Subcutaneous abdominal adipose tissue (tissue), 5 donors: Measurements from ENCODE around the gene LILRB1.
"Not testable (repeated sequence)": the region's sequence is repeated elsewhere in the genome, so short reads cannot be mapped to it uniquely, and the experiment has no call there.

Source experiments
- H3K27ac ChIP-seq: one replicate; pipeline ENCODE4 v1.7.0; 2013; ENCODE audit warnings: low read depth, mild to moderate bottlenecking, inconsistent platforms, low read length, moderate library complexity
- H3K27me3 ChIP-seq, 5 donors: one replicate each; pipeline ENCODE4 v1.7.0; 2013; ENCODE audit warnings: low read length in 5 of 5, inconsistent platforms in 1 of 5; ENCODE audit not compliant: control insufficient read depth in 5 of 5, insufficient read depth in 4 of 5
- H3K36me3 ChIP-seq, 5 donors: one replicate each; pipeline ENCODE4 v1.7.0; 2013; ENCODE audit warnings: low read length in 5 of 5; ENCODE audit not compliant: control insufficient read depth in 5 of 5, insufficient read depth in 5 of 5
- H3K4me1 ChIP-seq, 5 donors: one replicate each; pipeline ENCODE4 v1.7.0; 2013; ENCODE audit warnings: low read length in 5 of 5, mild to moderate bottlenecking in 3 of 5, moderate library complexity in 1 of 5; ENCODE audit not compliant: control insufficient read depth in 5 of 5, insufficient read depth in 5 of 5
- H3K4me3 ChIP-seq, 5 donors: one replicate each; pipeline ENCODE4 v1.7.0; 2013; ENCODE audit warnings: low read length in 5 of 5, low read depth in 1 of 5
- H3K9ac ChIP-seq, 5 donors: one replicate each; pipeline ENCODE4 v1.7.0; 2013; ENCODE audit warnings: low read length in 5 of 5, mild to moderate bottlenecking in 4 of 5, moderate library complexity in 3 of 5
- H3K9me3 ChIP-seq, 5 donors: one replicate each; pipeline ENCODE4 v1.7.0; 2013; ENCODE audit warnings: low read length in 5 of 5; ENCODE audit not compliant: control insufficient read depth in 5 of 5
- donor health status: healthy.
- donor health status: healthy.
- donor health status: healthy.
- donor health status: healthy.
- donor health status: healthy.

The LILRB1 gene

DNA sequence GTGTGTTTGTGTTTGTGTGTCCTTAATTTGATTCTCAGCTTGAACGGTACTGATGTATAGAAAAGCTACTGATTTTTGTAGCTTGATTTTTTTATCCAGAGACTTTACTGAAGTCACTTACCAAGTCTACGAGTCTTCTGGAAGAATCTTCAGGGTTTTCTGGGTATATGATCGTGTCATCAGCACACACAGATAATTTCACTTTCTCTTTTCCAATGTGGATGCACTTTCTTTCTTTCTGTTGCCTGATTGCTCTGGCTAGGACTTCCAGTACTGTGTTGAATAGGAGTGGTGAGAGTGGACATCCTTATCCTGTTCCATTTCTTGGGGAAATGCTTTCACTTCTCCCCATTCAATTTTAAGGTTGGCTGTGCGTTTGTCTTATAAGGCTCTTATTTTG lies 7.9 kb upstream of the LILRB1 start:
- Histone ChIP-seq H3K27ac (no peak overlapping the region), H3K4me1 (no peaks in the 10 kb centered on the region), H3K9me3 (peaks cover 0 to 6% (median 4%) of the 10 kb centered on the region in 5 donors), H3K27me3 (no peaks in the 10 kb centered on the region), H3K36me3 (no peaks in the 10 kb centered on the region), H3K9ac (no peak overlapping the region), H3K4me3 (no peak overlapping the region)

DNA sequence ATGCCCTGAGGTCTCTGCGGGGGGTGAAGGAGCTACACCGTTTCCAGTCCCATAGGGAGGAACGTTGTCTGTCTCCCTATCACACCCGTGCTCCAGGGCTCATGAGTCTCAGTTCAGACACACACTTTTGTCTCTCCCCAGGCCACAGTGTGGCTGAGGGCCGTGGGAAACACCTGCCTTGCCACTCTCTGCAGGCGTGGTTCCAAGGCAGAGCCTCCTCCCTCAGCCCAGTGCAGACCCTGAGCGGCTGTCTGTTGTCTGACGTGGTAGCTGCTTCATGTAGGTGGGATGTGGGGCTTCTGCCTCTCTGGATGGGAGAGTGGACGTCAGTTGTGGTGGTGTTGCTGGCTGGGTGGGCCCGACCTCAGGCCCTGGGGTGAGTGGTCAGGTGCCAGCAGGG lies 6.0 kb upstream of the LILRB1 start:
- not testable (repeated sequence) for H3K4me1 ChIP-seq, H3K9ac ChIP-seq, H3K27ac ChIP-seq

DNA sequence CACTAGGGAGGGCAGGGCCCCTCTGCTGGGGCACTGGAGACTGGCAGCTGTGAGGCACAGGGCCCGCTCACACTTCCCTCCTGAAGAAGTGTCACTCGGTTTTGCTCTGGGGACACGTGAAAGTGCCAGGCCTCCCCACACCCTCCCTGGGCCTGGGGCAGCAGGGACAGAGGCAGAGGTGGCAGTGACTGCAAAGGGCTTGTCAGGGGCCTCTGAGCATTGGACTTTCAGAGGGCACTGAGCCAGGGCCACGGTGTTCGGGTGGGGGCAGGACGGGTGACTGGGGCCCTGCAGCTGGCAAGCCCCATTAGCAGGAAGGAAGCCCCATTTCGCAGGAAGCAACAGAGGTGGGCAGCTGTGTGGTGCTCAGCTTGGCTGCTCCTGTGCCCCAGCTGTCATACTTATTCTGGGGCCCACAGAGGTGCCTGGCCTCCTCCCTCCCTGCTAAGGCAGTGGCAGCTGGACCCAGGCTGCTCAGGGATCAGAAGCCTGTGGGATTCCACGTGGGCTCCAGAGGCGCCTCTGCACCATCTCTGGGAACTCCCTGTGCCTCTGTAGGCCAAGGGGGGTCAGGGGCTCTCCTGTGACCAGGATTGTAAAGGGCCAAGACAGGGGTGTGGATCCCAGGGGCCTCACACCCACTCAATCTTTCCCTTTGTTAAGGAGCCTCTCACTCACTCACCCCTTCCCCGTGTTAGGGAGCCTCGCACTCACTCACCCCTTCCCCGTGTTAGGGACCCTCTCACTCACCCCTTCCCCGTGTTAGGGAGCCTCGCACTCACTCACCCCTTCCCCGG lies 5.2 kb upstream of the LILRB1 start:
- not testable (repeated sequence) for H3K9ac ChIP-seq, H3K4me1 ChIP-seq, H3K27me3 ChIP-seq, H3K9me3 ChIP-seq, H3K27ac ChIP-seq, H3K4me3 ChIP-seq, H3K36me3 ChIP-seq

More for the DNA sequence above, 6.0 kb upstream of the LILRB1 start:
- not testable (repeated sequence) for H3K9me3 ChIP-seq, H3K27me3 ChIP-seq, H3K4me3 ChIP-seq, H3K36me3 ChIP-seq

DNA sequence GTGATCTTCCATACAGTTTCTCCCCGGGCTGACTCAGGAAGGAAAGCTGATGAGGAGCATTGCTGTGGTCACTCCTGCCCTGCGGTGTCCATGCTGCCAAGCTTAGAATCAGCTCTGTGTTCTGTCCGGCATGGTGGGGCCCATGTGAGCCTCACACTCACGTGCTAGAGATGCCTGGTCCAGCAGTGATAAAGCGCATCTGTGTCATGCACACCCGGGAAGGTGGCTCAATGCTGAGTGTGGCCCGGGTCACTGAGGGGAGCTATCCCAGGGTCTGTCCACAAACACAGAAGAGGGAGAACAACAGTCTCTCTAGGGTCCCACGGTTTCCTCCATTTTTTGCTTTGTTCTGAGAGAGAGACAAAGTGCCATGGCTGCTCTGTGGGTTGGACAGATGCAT lies 3.5 kb upstream of the LILRB1 start:
- H3K27me3 ChIP-seq, result peaks cover 0 to 11% (median 2%) of the 10 kb centered on the region in 5 donors
- no peaks in the 10 kb centered on the region for H3K36me3 ChIP-seq

DNA sequence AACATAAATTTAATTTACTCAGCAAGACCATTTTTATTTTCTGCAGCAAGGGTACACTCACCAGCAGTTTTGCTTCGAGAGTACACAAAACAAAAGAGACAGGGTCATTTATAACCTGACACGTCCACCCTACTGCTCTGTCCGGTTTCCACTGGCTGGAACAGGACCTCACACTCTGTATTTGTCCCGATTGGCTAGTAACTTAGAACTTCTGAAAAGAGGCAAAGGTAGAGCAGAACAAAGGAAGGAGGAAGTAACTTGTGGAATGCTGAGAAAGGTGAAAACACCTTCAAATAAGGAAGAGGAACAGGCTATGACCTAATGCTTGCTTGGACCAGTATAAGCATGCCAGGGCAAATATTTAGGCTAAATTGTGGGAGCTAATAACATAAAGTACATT lies 2.4 kb upstream of the LILRB1 start:
- peaks cover 0 to 16% (median 5%) of the 10 kb centered on the region in 5 donors for H3K27me3 ChIP-seq
- H3K9me3 ChIP-seq, H3K9ac ChIP-seq, H3K36me3 ChIP-seq, H3K4me3 ChIP-seq, H3K27ac ChIP-seq: not testable (repeated sequence)
- H3K4me1 ChIP-seq, result peaks cover 0 to 17% (median 4%) of the 10 kb centered on the region in 5 donors

More for the DNA sequence above, 3.5 kb upstream of the LILRB1 start:
- no peak overlapping the region for H3K4me3 ChIP-seq
- peaks cover 0 to 6% (median 4%) of the 10 kb centered on the region in 5 donors for H3K9me3 ChIP-seq
- H3K4me1 ChIP-seq, result peaks cover 0 to 14% (median 4%) of the 10 kb centered on the region in 5 donors
- H3K27ac ChIP-seq, result no peak overlapping the region
- no peak overlapping the region for H3K9ac ChIP-seq

DNA sequence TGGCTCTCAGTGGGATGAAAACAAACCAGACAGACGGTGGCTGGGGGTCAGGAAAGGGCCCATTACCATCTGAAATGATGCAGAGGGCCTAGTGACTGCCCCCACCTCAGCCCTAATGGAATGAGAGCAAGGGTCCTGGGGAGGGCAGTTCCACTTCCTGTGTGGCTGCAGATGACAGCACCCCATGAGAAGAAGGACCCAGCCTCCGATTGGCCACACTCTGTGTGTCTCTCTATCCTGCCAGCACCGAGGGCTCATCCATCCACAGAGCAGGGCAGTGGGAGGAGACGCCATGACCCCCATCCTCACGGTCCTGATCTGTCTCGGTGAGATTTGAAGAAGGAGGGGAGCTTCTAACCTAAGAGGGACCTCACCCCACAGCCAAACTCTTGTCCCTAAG lies 498 bp downstream of the LILRB1 start:
- Histone ChIP-seq H3K4me3 (peak overlapping the region; percentile 27 to 52 (median 47)), H3K27ac (no peak overlapping the region)

DNA sequence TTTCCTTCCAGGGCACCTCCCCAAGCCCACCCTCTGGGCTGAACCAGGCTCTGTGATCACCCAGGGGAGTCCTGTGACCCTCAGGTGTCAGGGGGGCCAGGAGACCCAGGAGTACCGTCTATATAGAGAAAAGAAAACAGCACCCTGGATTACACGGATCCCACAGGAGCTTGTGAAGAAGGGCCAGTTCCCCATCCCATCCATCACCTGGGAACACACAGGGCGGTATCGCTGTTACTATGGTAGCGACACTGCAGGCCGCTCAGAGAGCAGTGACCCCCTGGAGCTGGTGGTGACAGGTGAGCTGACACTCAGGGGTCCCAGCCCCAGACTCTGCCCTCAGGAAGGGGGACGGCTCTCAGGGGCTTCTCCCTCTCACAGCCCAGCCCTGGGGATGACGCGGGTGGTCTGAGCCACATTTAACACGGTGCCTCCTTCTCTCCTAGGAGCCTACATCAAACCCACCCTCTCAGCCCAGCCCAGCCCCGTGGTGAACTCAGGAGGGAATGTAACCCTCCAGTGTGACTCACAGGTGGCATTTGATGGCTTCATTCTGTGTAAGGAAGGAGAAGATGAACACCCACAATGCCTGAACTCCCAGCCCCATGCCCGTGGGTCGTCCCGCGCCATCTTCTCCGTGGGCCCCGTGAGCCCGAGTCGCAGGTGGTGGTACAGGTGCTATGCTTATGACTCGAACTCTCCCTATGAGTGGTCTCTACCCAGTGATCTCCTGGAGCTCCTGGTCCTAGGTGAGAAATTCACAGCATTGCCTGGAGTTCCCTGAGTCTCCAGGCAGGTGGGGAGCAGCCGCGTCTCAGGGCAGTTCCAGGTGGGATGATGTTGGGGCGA lies 1.4 kb downstream of the LILRB1 start:
- peaks cover 0 to 16% (median 5%) of the 10 kb centered on the region in 5 donors for H3K27me3 ChIP-seq

More for the DNA sequence above, 498 bp downstream of the LILRB1 start:
- peaks cover 0 to 16% (median 5%) of the 10 kb centered on the region in 5 donors for H3K27me3 ChIP-seq
- H3K9ac ChIP-seq, result peak overlapping the region in 1 of 5 donors; percentile 30
- peaks cover 0 to 6% (median 4%) of the 10 kb centered on the region in 5 donors for H3K9me3 ChIP-seq
- H3K36me3 ChIP-seq, result no peaks in the 10 kb centered on the region
- H3K4me1 ChIP-seq, result peaks cover 0 to 17% (median 4%) of the 10 kb centered on the region in 5 donors

DNA sequence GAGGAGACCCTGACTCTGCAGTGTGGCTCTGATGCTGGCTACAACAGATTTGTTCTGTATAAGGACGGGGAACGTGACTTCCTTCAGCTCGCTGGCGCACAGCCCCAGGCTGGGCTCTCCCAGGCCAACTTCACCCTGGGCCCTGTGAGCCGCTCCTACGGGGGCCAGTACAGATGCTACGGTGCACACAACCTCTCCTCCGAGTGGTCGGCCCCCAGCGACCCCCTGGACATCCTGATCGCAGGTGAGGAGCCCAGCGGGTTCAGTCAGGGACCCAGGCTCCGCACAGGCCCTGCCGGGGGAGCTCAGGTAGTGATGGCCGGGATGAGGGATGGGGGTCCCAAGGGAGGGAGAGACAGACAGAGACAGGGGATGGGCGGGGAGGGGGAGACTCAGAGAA lies 2.2 kb downstream of the LILRB1 start:
- H3K4me3 ChIP-seq, H3K9me3 ChIP-seq, H3K36me3 ChIP-seq, H3K9ac ChIP-seq, H3K27ac ChIP-seq: not testable (repeated sequence)
- peaks cover 0 to 16% (median 5%) of the 10 kb centered on the region in 5 donors for H3K27me3 ChIP-seq
- H3K4me1 ChIP-seq, result peaks cover 0 to 17% (median 4%) of the 10 kb centered on the region in 5 donors

More for the DNA sequence above, 1.4 kb downstream of the LILRB1 start:
- H3K4me3 ChIP-seq, H3K9ac ChIP-seq, H3K9me3 ChIP-seq, H3K36me3 ChIP-seq, H3K27ac ChIP-seq: not testable (repeated sequence)
- peaks cover 0 to 17% (median 4%) of the 10 kb centered on the region in 5 donors for H3K4me1 ChIP-seq

DNA sequence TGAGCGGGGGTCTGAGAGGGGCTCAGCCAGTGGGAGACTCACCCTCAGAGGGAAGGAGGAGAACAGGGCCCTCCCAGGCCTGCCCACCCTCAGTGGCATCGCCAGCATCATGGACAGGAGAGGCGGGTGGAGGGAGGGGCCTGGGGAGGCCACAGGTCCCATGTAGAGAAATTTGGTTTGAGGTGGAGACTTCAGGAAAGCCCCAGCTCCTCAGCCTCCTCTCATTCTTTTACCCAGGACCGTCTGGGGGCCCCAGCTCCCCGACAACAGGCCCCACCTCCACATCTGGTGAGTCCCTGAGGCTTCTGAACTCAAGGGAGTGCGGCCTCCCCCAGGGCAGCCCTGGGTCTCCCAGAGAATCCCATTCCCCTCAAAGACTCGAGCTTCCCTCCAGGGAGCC lies 3.1 kb downstream of the LILRB1 start:
- no peak overlapping the region for H3K4me3 ChIP-seq
- no peaks in the 10 kb centered on the region for H3K9me3 ChIP-seq
- no peak overlapping the region for H3K9ac ChIP-seq
- no peak overlapping the region for H3K27ac ChIP-seq
- peaks cover 0 to 16% (median 5%) of the 10 kb centered on the region in 5 donors for H3K27me3 ChIP-seq
- peaks cover 0 to 17% (median 4%) of the 10 kb centered on the region in 5 donors for H3K4me1 ChIP-seq
- H3K36me3 ChIP-seq, result no peaks in the 10 kb centered on the region

DNA sequence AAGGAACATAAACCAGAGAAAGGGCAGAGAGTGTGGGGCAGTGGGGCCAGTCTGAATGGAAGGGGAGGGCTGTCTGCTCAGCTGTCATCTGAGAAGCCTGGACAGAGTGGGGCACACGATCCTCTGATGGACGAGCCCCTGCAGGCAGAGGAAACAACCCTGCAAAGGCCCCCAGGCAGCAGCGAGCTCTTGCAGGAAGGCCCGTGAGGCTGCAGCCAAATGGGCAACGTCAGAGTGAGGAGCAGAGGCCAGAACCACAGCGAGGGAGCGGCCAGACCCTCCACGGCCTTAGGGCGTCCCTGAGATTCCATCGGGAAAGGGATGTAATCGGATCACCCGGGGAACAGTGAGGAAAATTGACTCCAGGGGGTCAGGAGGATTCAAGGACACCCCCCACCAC lies 5.8 kb downstream of the LILRB1 start:
- not testable (repeated sequence) for H3K36me3 ChIP-seq, H3K27ac ChIP-seq, H3K27me3 ChIP-seq, H3K9ac ChIP-seq, H3K4me1 ChIP-seq, H3K9me3 ChIP-seq, H3K4me3 ChIP-seq
